ENCODE results near the gene LILRB3.
"Not testable (repeated sequence)": the region's sequence is repeated elsewhere in the genome, so short reads cannot be mapped to it uniquely, and the experiment has no call there.

LILRB3 gene

DNA sequence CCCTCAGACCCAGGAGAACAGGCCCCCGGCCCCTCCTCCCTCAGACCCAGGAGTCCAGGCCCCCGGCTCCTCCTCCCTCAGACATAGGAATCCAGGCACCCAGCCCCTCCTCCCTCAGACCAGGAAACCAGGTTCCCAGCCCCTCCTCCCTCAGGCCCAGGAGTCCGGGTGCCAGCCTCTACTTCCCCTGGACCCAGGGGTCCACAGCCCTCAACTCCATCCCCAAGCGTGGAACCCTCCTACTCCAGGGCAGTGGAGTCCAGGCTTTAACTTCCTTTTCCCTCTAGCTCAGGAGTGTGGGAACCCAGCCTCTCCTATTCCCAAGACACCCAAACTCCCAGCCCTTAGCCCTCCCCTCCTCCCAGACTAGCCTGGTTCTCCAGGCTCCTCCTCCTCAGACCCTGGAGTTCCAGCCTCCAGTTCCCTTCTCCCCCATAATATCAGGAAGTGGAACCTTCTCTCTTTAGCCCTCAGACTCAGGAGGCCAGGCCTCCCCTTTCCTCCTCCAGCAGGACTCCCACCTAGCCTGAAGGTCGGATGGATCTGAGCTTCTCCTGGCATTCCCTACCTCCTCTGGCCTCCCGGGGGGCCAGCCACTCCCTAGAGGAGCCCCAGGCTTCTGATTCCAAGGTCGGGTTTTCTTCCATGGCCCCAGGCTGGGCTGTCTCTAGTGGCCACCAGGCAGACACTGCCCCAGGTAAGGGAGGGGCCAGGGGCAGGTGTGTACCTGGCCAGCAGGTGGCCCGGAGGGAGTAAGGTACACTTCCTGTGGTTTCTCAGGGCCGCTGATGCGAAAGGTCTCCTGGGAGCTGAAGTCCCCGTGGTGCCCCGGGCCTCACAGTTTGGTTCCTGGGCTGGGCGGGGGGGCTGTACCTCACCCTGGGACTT, 50.1 kb downstream of the LILRB3 start, which contains the start of gene TMC4:
Gene TMC4, minus strand, starts transcription at position 690 of the 888 bp plus-strand sequence. Its CDS starts 43 bp downstream, at position 647.
- H3K79me2 ChIP-seq (ENCODE audit: insufficient read depth, low read depth), result no peaks in the 10 kb centered on the region
- no peak within 1 kb of the TSS for H2AFZ ChIP-seq (ENCODE audit: low read depth)
- TF ChIP-seq, protein P1, sequence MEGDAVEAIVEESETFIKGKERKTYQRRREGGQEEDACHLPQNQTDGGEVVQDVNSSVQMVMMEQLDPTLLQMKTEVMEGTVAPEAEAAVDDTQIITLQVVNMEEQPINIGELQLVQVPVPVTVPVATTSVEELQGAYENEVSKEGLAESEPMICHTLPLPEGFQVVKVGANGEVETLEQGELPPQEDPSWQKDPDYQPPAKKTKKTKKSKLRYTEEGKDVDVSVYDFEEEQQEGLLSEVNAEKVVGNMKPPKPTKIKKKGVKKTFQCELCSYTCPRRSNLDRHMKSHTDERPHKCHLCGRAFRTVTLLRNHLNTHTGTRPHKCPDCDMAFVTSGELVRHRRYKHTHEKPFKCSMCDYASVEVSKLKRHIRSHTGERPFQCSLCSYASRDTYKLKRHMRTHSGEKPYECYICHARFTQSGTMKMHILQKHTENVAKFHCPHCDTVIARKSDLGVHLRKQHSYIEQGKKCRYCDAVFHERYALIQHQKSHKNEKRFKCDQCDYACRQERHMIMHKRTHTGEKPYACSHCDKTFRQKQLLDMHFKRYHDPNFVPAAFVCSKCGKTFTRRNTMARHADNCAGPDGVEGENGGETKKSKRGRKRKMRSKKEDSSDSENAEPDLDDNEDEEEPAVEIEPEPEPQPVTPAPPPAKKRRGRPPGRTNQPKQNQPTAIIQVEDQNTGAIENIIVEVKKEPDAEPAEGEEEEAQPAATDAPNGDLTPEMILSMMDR (conservative IDR thresholded peaks at IDR 0.05; ENCODE audit: low read depth, low read length), result no peak
- H3K4me1 ChIP-seq (ENCODE audit: low read depth, poor library complexity, severe bottlenecking), result peaks cover 6% of the 10 kb centered on the region
- no peaks in the 10 kb centered on the region for H4K20me1 ChIP-seq (ENCODE audit: insufficient read depth)
- H3K9ac ChIP-seq, result no peak within 1 kb of the TSS
- no peak within 1 kb of the TSS for H3K4me2 ChIP-seq
- H3K27ac ChIP-seq, result no peak within 1 kb of the TSS
- no peak within 1 kb of the TSS for H3K4me3 ChIP-seq (IDR thresholded peaks at IDR 0.05; ENCODE audit: insufficient read depth, low read depth, low read length)
- peaks cover 12% of the 10 kb centered on the region; the same call in 1 of the 2 replicates for H3K27me3 ChIP-seq (ENCODE audit: insufficient read depth, low read depth)
- H3K36me3 ChIP-seq (ENCODE audit: insufficient read depth), result no peaks in the 10 kb centered on the region

DNA sequence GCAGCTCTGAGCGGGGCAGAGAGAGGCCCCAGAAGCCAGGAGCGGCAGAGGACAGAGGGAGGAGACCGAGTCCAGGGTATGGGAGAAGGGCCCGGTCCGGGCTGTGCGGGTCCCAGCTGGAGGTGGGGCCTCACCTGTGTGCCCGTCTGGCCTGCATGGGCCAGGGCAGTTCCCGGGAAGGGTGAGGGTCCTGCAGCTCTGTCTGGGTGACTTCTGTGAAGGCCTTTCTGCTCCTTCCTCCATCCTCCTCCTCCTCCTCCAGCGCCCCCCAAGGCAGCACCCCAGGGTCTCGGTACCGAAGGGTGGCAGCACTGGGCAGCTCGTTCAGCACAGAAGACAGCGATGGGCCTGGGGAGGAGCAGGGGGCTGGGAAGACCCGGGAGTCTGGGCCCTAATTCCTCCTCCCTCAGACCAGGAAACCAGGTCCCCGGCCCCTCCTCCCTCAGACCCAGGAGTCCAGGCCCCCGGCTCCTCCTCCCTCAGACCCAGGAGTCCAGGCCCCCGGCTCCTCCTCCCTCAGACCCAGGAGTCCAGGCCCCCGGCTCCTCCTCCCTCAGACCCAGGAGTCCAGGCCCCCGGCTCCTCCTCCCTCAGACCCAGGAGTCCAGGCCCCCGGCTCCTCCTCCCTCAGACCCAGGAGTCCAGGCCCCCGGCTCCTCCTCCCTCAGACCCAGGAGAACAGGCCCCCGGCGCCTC, 50.9 kb downstream of the LILRB3 start:
- not testable (repeated sequence) for H3K36me3 ChIP-seq (ENCODE audit: insufficient read depth); H3K4me2 ChIP-seq; H3K4me3 ChIP-seq (IDR thresholded peaks at IDR 0.05; ENCODE audit: insufficient read depth, low read depth, low read length)

DNA sequence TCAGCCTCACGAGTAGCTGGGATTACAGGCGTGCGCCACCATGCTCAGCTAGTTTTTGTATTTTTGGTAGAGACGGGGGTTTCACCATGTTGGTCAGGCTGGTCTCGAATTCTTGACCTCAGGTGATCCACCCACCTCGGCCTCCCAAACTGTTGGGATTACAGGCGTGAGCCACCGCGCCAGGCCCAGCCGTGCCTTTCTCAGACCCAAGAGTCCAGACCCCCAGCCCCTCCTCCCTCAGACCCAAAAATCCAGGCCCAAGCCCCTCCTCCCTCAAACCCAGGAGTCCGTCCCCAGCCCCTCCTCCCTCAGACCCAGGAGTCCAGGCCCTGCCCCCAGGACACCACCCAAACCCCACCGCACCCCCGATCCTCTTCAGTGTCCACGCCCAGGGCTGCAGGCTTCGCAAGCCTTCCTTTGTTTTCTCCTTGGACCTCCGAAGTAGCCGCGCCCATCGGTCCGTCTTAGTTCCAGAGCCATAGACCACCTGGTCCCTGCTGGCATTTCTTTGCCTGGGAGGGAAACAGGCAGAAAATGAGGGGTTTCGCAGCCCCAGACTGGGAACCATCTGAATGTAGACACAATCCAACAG, 53.6 kb downstream of the LILRB3 start:
- TF ChIP-seq, protein P1 (conservative IDR thresholded peaks at IDR 0.05; ENCODE audit: low read depth, low read length), result no peak
- no peak overlapping the region for H3K4me3 ChIP-seq (IDR thresholded peaks at IDR 0.05; ENCODE audit: insufficient read depth, low read depth, low read length)
- H3K36me3 ChIP-seq (ENCODE audit: insufficient read depth), result no peaks in the 10 kb centered on the region
- no peaks in the 10 kb centered on the region for H3K79me2 ChIP-seq (ENCODE audit: insufficient read depth, low read depth)
- H3K27me3 ChIP-seq (ENCODE audit: insufficient read depth, low read depth), result peaks cover 33% of the 10 kb centered on the region
- peaks cover 6% of the 10 kb centered on the region for H3K4me1 ChIP-seq (ENCODE audit: low read depth, poor library complexity, severe bottlenecking)
- H3K9ac ChIP-seq, result no peak overlapping the region
- H4K20me1 ChIP-seq (ENCODE audit: insufficient read depth), result no peaks in the 10 kb centered on the region
- H3K4me2 ChIP-seq, result no peak overlapping the region
- H2AFZ ChIP-seq (ENCODE audit: low read depth), result no peak overlapping the region
- H3K27ac ChIP-seq, result no peak overlapping the region

More for the DNA sequence above, 50.9 kb downstream of the LILRB3 start:
- H3K4me1 ChIP-seq (ENCODE audit: low read depth, poor library complexity, severe bottlenecking); H4K20me1 ChIP-seq (ENCODE audit: insufficient read depth); H2AFZ ChIP-seq (ENCODE audit: low read depth); H3K79me2 ChIP-seq (ENCODE audit: insufficient read depth, low read depth); H3K27ac ChIP-seq; H3K9ac ChIP-seq: not testable (repeated sequence)
- H3K27me3 ChIP-seq (ENCODE audit: insufficient read depth, low read depth), result peaks cover 15% of the 10 kb centered on the region; the same call in 1 of the 2 replicates

DNA sequence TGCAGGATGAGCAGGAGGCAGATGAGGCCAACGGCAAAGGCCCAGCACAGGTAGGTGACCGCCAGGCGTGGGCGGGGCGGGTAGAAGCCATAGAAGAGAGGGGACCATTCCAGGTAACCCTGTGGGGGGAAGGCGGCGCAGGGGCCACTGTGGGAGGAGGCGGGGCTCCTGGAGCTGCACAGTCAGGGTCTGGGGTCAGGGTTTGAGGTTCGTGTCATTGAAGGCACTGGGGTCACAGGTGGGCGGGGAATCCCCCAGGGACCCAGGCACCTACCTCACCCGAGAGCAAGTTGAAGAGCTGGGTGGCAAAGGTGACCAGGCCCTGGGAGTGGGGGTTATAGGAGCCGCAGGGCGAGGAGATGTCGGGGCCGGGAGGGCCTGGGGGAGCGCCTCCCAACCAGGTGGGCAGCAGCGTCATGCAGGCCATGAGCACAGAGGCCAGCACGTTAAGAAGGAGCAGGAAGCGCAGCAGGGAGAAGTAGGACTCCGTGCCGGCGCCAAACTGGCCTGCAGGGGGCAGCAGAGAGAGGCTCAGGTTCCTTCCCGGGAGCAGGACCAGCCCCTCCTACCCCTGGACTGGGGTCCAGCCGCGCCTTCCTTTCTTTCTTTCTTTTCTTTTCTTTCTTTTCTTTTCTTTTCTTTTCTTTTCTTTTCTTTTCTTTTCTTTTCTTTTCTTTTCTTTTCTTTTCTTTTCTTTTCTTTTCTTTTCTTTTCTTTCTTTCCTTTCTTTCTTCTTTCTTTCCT, 54.5 kb downstream of the LILRB3 start:
- no peaks in the 10 kb centered on the region for H3K36me3 ChIP-seq (ENCODE audit: insufficient read depth)
- H3K79me2 ChIP-seq (ENCODE audit: insufficient read depth, low read depth), result no peaks in the 10 kb centered on the region
- H3K4me3 ChIP-seq (IDR thresholded peaks at IDR 0.05; ENCODE audit: insufficient read depth, low read depth, low read length), result no peak overlapping the region
- peaks cover 6% of the 10 kb centered on the region for H3K4me1 ChIP-seq (ENCODE audit: low read depth, poor library complexity, severe bottlenecking)
- TF ChIP-seq, protein P1 (conservative IDR thresholded peaks at IDR 0.05; ENCODE audit: low read depth, low read length), result peak; percentile 66
- H2AFZ ChIP-seq (ENCODE audit: low read depth), result peak overlapping the region; percentile 64; the same call in 1 of the 2 replicates
- H3K4me2 ChIP-seq, result peak overlapping the region; percentile 76
- H4K20me1 ChIP-seq (ENCODE audit: insufficient read depth), result no peaks in the 10 kb centered on the region
- no peak overlapping the region for H3K27ac ChIP-seq
- H3K9ac ChIP-seq, result no peak overlapping the region
- peaks cover 29% of the 10 kb centered on the region for H3K27me3 ChIP-seq (ENCODE audit: insufficient read depth, low read depth)

Measured in KMS-11 (cell line).